Brain microvascular endothelial cell (primary cell): ENCODE data around the gene TMEM184B.

ENCODE experiments used
- DNase-seq: peaks from one replicate; pipeline ENCODE4 v3.0.0-alpha.2; 2020
- H3K27ac ChIP-seq: fragments of 250-450 bp; sonication (Bioruptor Pico); 2 replicates; pipeline ENCODE4 v1.5.1; 2020; ENCODE audit warnings: mild to moderate bottlenecking, moderate library complexity
- H3K27me3 ChIP-seq: fragments of 250-450 bp; sonication (Bioruptor Pico); replicated peaks from 2 replicates; pipeline ENCODE4 v1.5.1; 2020; ENCODE audit warnings: mild to moderate bottlenecking
- H3K36me3 ChIP-seq: fragments of 250-450 bp; sonication (Bioruptor Pico); replicated peaks from 2 replicates; pipeline ENCODE4 v1.5.1; 2020; ENCODE audit warnings: mild to moderate bottlenecking
- H3K4me3 ChIP-seq: 2 replicates; pipeline ENCODE4 v1.5.1; 2011; ENCODE audit warnings: low read depth, mild to moderate bottlenecking, control low read depth, low read length, moderate library complexity
- CTCF ChIP-seq: IDR thresholded peaks from 2 replicates; pipeline ENCODE4 v1.5.1; 2011; ENCODE audit warnings: low read depth, mild to moderate bottlenecking, moderate library complexity, low read length, control low read depth, inconsistent platforms; ENCODE audit errors: missing control alignments
- in situ Hi-C: cut with HindIII; loops from 2 replicates; pipeline ENCODE4 v1.10.0; 2017; ENCODE audit warnings: low sequenced_read_pairs, low pct_ligation_motif_present

The TMEM184B gene

GRCh38 chr22:38221407-38221806, 51.4 kb downstream of the TMEM184B start:
- DNase-seq = no peak
- in situ Hi-C loops = no loop called here
- Histone ChIP-seq H3K27me3 (no peaks in the 10 kb centered on the region), H3K27ac (no peak overlapping the region), H3K4me3 (no peak overlapping the region), H3K36me3 (peaks cover 45% of the 10 kb centered on the region)
- TF ChIP-seq CTCF = no peak

- H3K27ac ChIP-seq = no peak overlapping the region
- no peaks in the 10 kb centered on the region for H3K27me3 ChIP-seq
- no peak overlapping the region for H3K4me3 ChIP-seq
- DNase-seq = no peak
- in situ Hi-C loops = no loop called here
- no peak for TF ChIP-seq CTCF
- peaks cover 42% of the 10 kb centered on the region for H3K36me3 ChIP-seq
Measured at GRCh38 chr22:38220653-38221386, 52.0 kb downstream of the TMEM184B start.

- no peak overlapping the region for H3K27ac ChIP-seq
- peaks cover 39% of the 10 kb centered on the region for H3K36me3 ChIP-seq
- H3K27me3 ChIP-seq = no peaks in the 10 kb centered on the region
- no peak for TF ChIP-seq CTCF
- no peak overlapping the region for H3K4me3 ChIP-seq
- no peak for DNase-seq
- in situ Hi-C loops = no loop called here
Measured at GRCh38 chr22:38220163-38220562, 52.6 kb downstream of the TMEM184B start.

GRCh38 chr22:38219632-38220031, 53.2 kb downstream of the TMEM184B start:
- peak overlapping the region; percentile 92 for H3K27ac ChIP-seq
- no peak for TF ChIP-seq CTCF
- no peaks in the 10 kb centered on the region for H3K27me3 ChIP-seq
- DNase-seq = no peak
- H3K36me3 ChIP-seq = peaks cover 38% of the 10 kb centered on the region
- H3K4me3 ChIP-seq = no peak overlapping the region
- in situ Hi-C loops = no loop called here

GRCh38 chr22:38218661-38219622, 53.9 kb downstream of the TMEM184B start:
- Histone ChIP-seq H3K27me3 (no peaks in the 10 kb centered on the region), H3K4me3 (no peak overlapping the region), H3K27ac (peak overlapping the region; percentile 92), H3K36me3 (peaks cover 34% of the 10 kb centered on the region)
- TF ChIP-seq CTCF = no peak
- DNase-seq = peak; percentile 90
- in situ Hi-C loops = no loop called here
